ENCODE data around the gene GPR39.

GRCh38 chr2:132621131-132621875 is 204.7 kb downstream of the GPR39 start:
- no peak for TF ChIP-seq CTCF (IDR thresholded peaks at IDR 0.05)
- no peak for TF ChIP-seq POLR2A (IDR thresholded peaks at IDR 0.05)

Data from uterus (tissue), 2 donors.